HEK293 (cell line): ENCODE results near the gene RNF44.

Experiments
- CTCF ChIA-PET: fragments of 350-600 bp; formaldehyde crosslinking; extraction: SDS; loops from one replicate; lab custom pipeline; 2021; ENCODE audit warnings: antibody characterized with exemption; lab: Yijun Ruan, JAX
- POLR2A ChIA-PET: fragments of 300-600 bp; formaldehyde crosslinking; extraction: SDS; loops from one replicate; lab custom pipeline; 2020; ENCODE audit warnings: antibody characterized with exemption, inconsistent platforms; lab: Yijun Ruan, JAX
- H3K27ac ChIP-seq: fragments of 200-500 bp; sonication (Bioruptor generic); 2 replicates; pipeline ENCODE4 v1.5.1; 2014; ENCODE audit warnings: low read depth, low read length, control low read depth, inconsistent platforms; ENCODE audit errors: extremely low read depth
- H3K36me3 ChIP-seq, 2 experiments: fragments of 200-500 bp in 1 of 2; sonication (Bioruptor generic) in 1 of 2; 1 replicate in 1 of 2; 2 replicates in 1 of 2; pipeline ENCODE4 v1.5.1; 2014 to 2017; ENCODE audit warnings: inconsistent platforms in 2 of 2, low read length in 2 of 2; ENCODE audit not compliant: control insufficient read depth in 2 of 2, insufficient read depth in 1 of 2
- H3K4me1 ChIP-seq: fragments of 200-500 bp; sonication (Bioruptor generic); 2 replicates; pipeline ENCODE4 v1.5.1; 2014; ENCODE audit warnings: mild to moderate bottlenecking, low read length, inconsistent platforms; ENCODE audit not compliant: control insufficient read depth, insufficient read depth
- H3K4me3 ChIP-seq: 2 replicates; pipeline ENCODE4 v1.5.1; 2011; ENCODE audit warnings: low read depth, mild to moderate bottlenecking, control low read depth, low read length, moderate library complexity
- H3K9me3 ChIP-seq: fragments of 200-500 bp; sonication (Bioruptor generic); 2 replicates; pipeline ENCODE4 v1.5.1; 2014; ENCODE audit warnings: low read depth, low read length, inconsistent platforms; ENCODE audit not compliant: control insufficient read depth, insufficient read depth
- GLI4 ChIP-seq: fragments of 450-650 bp; formaldehyde crosslinking; IDR thresholded peaks from 2 replicates; pipeline ENCODE4 v1.5.1; 2016; ENCODE audit warnings: missing biosample characterization, missing genetic modification characterization
- KLF16 ChIP-seq: fragments of 450-650 bp; formaldehyde crosslinking; IDR thresholded peaks from 2 replicates; pipeline ENCODE4 v1.5.1; 2017; ENCODE audit warnings: missing biosample characterization, missing genetic modification characterization
- KLF7 ChIP-seq: fragments of 450-650 bp; formaldehyde crosslinking; IDR thresholded peaks from 2 replicates; pipeline ENCODE4 v1.5.1; 2016; ENCODE audit warnings: missing biosample characterization, missing genetic modification characterization, borderline replicate concordance
- SCRT1 ChIP-seq: fragments of 450-650 bp; formaldehyde crosslinking; IDR thresholded peaks from 2 replicates; pipeline ENCODE4 v1.5.1; 2016; ENCODE audit warnings: missing biosample characterization, missing genetic modification characterization, borderline replicate concordance
- SP2 ChIP-seq: fragments of 450-650 bp; formaldehyde crosslinking; IDR thresholded peaks from 2 replicates; pipeline ENCODE4 v1.5.1; 2016; ENCODE audit warnings: missing biosample characterization, missing genetic modification characterization
- YY1 ChIP-seq: fragments of 450-650 bp; formaldehyde crosslinking; IDR thresholded peaks from 2 replicates; pipeline ENCODE4 v1.5.1; 2018; ENCODE audit warnings: missing biosample characterization, missing genetic modification characterization
- ZBTB17 ChIP-seq: fragments of 450-650 bp; formaldehyde crosslinking; IDR thresholded peaks from 2 replicates; pipeline ENCODE4 v1.5.1; 2016; ENCODE audit warnings: missing biosample characterization, missing genetic modification characterization
- ZFHX2 ChIP-seq: fragments of 450-650 bp; formaldehyde crosslinking; conservative IDR thresholded peaks from 2 replicates; pipeline ENCODE4 v1.5.1; 2016; ENCODE audit warnings: missing biosample characterization, missing genetic modification characterization
- ZNF112 ChIP-seq: fragments of 450-650 bp; formaldehyde crosslinking; IDR thresholded peaks from 2 replicates; pipeline ENCODE4 v1.5.0; 2017; ENCODE audit warnings: missing biosample characterization, missing genetic modification characterization
- ZNF155 ChIP-seq: fragments of 450-650 bp; formaldehyde crosslinking; IDR thresholded peaks from 2 replicates; pipeline ENCODE4 v1.5.1; 2016; ENCODE audit warnings: missing biosample characterization, missing genetic modification characterization
- ZNF16 ChIP-seq: fragments of 450-650 bp; formaldehyde crosslinking; IDR thresholded peaks from 2 replicates; pipeline ENCODE4 v1.5.1; 2016; ENCODE audit warnings: low read depth, missing biosample characterization, missing genetic modification characterization
- ZNF169 ChIP-seq: fragments of 450-650 bp; formaldehyde crosslinking; IDR thresholded peaks from 2 replicates; pipeline ENCODE4 v1.5.1; 2016; ENCODE audit warnings: missing biosample characterization, missing genetic modification characterization
- ZNF174 ChIP-seq: fragments of 450-650 bp; formaldehyde crosslinking; IDR thresholded peaks from 2 replicates; pipeline ENCODE4 v1.5.0; 2017; ENCODE audit warnings: missing biosample characterization, mild to moderate bottlenecking, missing genetic modification characterization
- ZNF202 ChIP-seq: fragments of 450-650 bp; formaldehyde crosslinking; IDR thresholded peaks from 2 replicates; pipeline ENCODE4 v1.5.1; 2016; ENCODE audit warnings: missing biosample characterization, missing genetic modification characterization, borderline replicate concordance
- ZNF214 ChIP-seq: fragments of 450-650 bp; formaldehyde crosslinking; IDR thresholded peaks from 2 replicates; pipeline ENCODE4 v1.5.1; 2017; ENCODE audit warnings: missing biosample characterization, mild to moderate bottlenecking, missing genetic modification characterization, borderline replicate concordance
- ZNF221 ChIP-seq: fragments of 450-650 bp; formaldehyde crosslinking; IDR thresholded peaks from 2 replicates; pipeline ENCODE4 v1.5.1; 2017; ENCODE audit warnings: missing biosample characterization, missing genetic modification characterization, borderline replicate concordance
- ZNF324 ChIP-seq: fragments of 450-650 bp; formaldehyde crosslinking; IDR thresholded peaks from 2 replicates; pipeline ENCODE4 v1.5.1; 2016; ENCODE audit warnings: missing biosample characterization, missing genetic modification characterization
- ZNF37A ChIP-seq: fragments of 450-650 bp; IDR thresholded peaks from 2 replicates; pipeline ENCODE4 v1.5.1; 2018; ENCODE audit warnings: missing biosample characterization, missing genetic modification characterization
- ZNF521 ChIP-seq: fragments of 450-650 bp; formaldehyde crosslinking; IDR thresholded peaks from 2 replicates; pipeline ENCODE4 v1.5.1; 2017; ENCODE audit warnings: missing biosample characterization, mild to moderate bottlenecking, missing genetic modification characterization
- ZNF529 ChIP-seq: fragments of 450-650 bp; formaldehyde crosslinking; IDR thresholded peaks from 2 replicates; pipeline ENCODE4 v1.5.1; 2017; ENCODE audit warnings: missing genetic modification characterization, missing biosample characterization; ENCODE audit not compliant: insufficient replicate concordance
- ZNF571 ChIP-seq: fragments of 450-650 bp; formaldehyde crosslinking; IDR thresholded peaks from 2 replicates; pipeline ENCODE4 v1.5.0; 2017; ENCODE audit warnings: missing biosample characterization, missing genetic modification characterization
- ZNF623 ChIP-seq: fragments of 450-650 bp; formaldehyde crosslinking; IDR thresholded peaks from 2 replicates; pipeline ENCODE4 v1.5.1; 2016; ENCODE audit warnings: missing biosample characterization, missing genetic modification characterization
- ZNF701 ChIP-seq: fragments of 450-650 bp; formaldehyde crosslinking; IDR thresholded peaks from 2 replicates; pipeline ENCODE4 v1.5.1; 2016; ENCODE audit warnings: missing biosample characterization, missing genetic modification characterization
- ZNF76 ChIP-seq: fragments of 450-650 bp; formaldehyde crosslinking; IDR thresholded peaks from 2 replicates; pipeline ENCODE4; 2016; ENCODE audit warnings: low read depth, missing biosample characterization, missing genetic modification characterization, borderline replicate concordance
- TF ChIP-seq, protein P1 (sequence below): fragments of 450-650 bp; formaldehyde crosslinking; IDR thresholded peaks from 2 replicates; pipeline ENCODE4 v1.5.1; 2016; ENCODE audit warnings: missing biosample characterization, missing genetic modification characterization
- TF ChIP-seq, protein P2 (sequence below): fragments of 450-650 bp; formaldehyde crosslinking; IDR thresholded peaks from 2 replicates; pipeline ENCODE4 v1.5.1; 2016; ENCODE audit warnings: missing biosample characterization, missing genetic modification characterization
- TF ChIP-seq, protein P3 (sequence below): fragments of 450-650 bp; formaldehyde crosslinking; IDR thresholded peaks from 2 replicates; pipeline ENCODE4 v1.5.1; 2016; ENCODE audit warnings: missing biosample characterization, missing genetic modification characterization
- TF ChIP-seq, protein P4 (sequence below): fragments of 450-650 bp; formaldehyde crosslinking; IDR thresholded peaks from 2 replicates; pipeline ENCODE4 v1.5.1; 2017; ENCODE audit warnings: missing biosample characterization, missing genetic modification characterization
- TF ChIP-seq, protein P5 (sequence below): fragments of 450-650 bp; formaldehyde crosslinking; IDR thresholded peaks from 2 replicates; pipeline ENCODE4 v1.5.1; 2017; ENCODE audit warnings: missing biosample characterization, mild to moderate bottlenecking, missing genetic modification characterization, moderate library complexity

The RNF44 gene

DNA sequence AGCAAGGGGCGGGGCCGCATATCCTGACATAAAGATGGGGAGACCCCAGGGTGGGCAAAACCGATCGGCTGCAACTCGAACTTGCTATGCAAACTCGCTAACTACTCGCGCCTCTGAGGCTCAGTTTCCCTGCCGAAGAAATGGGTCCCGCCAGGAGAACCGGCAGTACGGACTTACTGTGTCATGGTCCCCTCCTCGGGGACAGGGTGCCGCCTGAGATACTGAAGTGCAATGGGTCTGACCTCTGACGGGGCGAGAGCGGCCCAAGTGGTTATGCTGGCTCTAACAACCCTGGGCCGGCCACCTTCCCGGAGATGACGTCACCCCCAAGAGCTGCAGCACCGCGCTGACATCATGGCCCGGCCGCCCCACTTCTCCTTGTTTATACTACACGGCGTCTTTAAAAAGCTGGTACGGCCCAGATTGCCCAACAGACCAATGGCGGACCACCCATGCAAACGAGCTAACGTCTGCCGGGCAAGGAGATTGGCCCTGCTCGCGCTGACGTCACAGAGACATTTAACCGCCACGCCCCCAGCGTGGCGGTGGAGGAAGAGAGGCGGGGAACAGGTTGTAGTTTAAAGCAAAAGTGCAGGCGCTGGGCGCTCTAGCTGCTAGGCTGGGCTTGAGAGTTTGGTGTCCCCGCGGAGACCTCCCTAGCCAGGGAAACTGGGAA, 490 bp upstream of the RNF44 start:
- Histone ChIP-seq H3K4me1 (peaks cover 8% of the 10 kb centered on the region; the same call in 1 of the 2 replicates), H3K27ac (peak overlapping the region; percentile 54), H3K36me3 (peaks cover 0 to 10% of the 10 kb centered on the region in 2 experiments; a peak in 1 of 3 replicates), H3K9me3 (no peaks in the 10 kb centered on the region), H3K4me3 (peak overlapping the region; percentile 85)
- ChIA-PET CTCF (interaction anchor here (0.8 to 1.1 kb wide), 4 partner anchors 41 to 123 kb away, joined by 3 to 5 read pairs (median 4); no protein-coding TSS in a partner anchor), POLR2A (interaction anchor here (0.5 to 2.1 kb wide), 22 partner anchors 9 to 464 kb away, joined by 3 to 14 read pairs (median 4); partner anchors contain the start of genes CDHR2, CLTB, EIF4E1B and FAF2)
- TF ChIP-seq KLF7 (peak; percentile 84), ZBTB17 (tag by site-specific recombination) (peak; percentile 75), YY1 (peak; percentile 80), ZNF155 (tag by site-specific recombination) (no peak), ZNF76 (tag by site-specific recombination) (peak; percentile 73), ZNF221 (no peak), SCRT1 (tag by site-specific recombination) (peak; percentile 41; the same call in 1 of the 2 replicates), ZFHX2 (tag by site-specific recombination) (no peak), ZNF202 (tag by site-specific recombination) (no peak), ZNF169 (tag by site-specific recombination) (no peak), ZNF521 (tag by site-specific recombination) (no peak), ZNF16 (tag by site-specific recombination) (no peak), ZNF571 (no peak), ZNF701 (no peak), GLI4 (tag by site-specific recombination) (no peak), ZNF214 (no peak), ZNF623 (tag by site-specific recombination) (peak; percentile 14; the same call in 1 of the 2 replicates), ZNF37A (peak; percentile 2; the same call in 1 of the 2 replicates), ZNF324 (tag by site-specific recombination) (peak; percentile 82), ZNF112 (tag by site-specific recombination) (no peak), ZNF174 (tag by site-specific recombination) (no peak), SP2 (peak; percentile 95), KLF16 (peak; percentile 63), ZNF529 (tag by site-specific recombination) (no peak)
- TF ChIP-seq, protein P1, sequence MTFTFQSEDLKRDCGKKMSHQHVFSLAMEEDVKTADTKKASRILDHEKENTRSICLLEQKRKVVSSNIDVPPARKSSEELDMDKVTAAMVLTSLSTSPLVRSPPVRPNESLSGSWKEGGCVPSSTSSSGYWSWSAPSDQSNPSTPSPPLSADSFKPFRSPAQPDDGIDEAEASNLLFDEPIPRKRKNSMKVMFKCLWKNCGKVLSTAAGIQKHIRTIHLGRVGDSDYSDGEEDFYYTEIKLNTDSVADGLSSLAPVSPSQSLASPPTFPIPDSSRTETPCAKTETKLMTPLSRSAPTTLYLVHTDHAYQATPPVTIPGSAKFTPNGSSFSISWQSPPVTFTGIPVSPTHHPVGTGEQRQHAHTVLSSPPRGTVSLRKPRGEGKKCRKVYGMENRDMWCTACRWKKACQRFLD (tag by site-specific recombination), result no peak
- TF ChIP-seq, protein P2, sequence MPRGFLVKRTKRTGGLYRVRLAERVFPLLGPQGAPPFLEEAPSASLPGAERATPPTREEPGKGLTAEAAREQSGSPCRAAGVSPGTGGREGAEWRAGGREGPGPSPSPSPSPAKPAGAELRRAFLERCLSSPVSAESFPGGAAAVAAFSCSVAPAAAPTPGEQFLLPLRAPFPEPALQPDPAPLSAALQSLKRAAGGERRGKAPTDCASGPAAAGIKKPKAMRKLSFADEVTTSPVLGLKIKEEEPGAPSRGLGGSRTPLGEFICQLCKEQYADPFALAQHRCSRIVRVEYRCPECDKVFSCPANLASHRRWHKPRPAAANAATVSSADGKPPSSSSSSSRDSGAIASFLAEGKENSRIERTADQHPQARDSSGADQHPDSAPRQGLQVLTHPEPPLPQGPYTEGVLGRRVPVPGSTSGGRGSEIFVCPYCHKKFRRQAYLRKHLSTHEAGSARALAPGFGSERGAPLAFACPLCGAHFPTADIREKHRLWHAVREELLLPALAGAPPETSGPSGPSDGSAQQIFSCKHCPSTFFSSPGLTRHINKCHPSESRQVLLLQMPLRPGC (tag by site-specific recombination), result peak; percentile 84
- TF ChIP-seq, protein P3, sequence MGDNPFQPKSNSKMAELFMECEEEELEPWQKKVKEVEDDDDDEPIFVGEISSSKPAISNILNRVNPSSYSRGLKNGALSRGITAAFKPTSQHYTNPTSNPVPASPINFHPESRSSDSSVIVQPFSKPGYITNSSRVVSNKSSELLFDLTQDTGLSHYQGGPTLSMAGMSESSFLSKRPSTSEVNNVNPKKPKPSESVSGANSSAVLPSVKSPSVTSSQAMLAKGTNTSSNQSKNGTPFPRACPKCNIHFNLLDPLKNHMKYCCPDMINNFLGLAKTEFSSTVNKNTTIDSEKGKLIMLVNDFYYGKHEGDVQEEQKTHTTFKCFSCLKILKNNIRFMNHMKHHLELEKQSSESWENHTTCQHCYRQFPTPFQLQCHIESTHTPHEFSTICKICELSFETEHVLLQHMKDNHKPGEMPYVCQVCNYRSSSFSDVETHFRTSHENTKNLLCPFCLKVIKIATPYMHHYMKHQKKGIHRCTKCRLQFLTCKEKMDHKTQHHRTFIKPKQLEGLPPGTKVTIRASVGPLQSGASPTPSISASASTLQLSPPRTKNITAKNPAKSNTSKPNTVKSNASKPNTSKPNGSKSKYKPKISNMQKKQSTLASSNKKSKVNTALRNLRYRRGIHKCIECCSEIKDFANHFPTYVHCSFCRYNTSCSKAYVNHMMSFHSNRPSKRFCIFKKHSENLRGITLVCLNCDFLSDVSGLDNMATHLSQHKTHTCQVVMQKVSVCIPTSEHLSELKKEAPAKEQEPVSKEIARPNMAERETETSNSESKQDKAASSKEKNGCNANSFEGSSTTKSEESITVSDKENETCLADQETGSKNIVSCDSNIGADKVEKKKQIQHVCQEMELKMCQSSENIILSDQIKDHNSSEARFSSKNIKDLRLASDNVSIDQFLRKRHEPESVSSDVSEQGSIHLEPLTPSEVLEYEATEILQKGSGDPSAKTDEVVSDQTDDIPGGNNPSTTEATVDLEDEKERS (tag by site-specific recombination), result 0 out of 2 replicates have a peak, but pooled peaks have one; percentile 34
- TF ChIP-seq, protein P4, sequence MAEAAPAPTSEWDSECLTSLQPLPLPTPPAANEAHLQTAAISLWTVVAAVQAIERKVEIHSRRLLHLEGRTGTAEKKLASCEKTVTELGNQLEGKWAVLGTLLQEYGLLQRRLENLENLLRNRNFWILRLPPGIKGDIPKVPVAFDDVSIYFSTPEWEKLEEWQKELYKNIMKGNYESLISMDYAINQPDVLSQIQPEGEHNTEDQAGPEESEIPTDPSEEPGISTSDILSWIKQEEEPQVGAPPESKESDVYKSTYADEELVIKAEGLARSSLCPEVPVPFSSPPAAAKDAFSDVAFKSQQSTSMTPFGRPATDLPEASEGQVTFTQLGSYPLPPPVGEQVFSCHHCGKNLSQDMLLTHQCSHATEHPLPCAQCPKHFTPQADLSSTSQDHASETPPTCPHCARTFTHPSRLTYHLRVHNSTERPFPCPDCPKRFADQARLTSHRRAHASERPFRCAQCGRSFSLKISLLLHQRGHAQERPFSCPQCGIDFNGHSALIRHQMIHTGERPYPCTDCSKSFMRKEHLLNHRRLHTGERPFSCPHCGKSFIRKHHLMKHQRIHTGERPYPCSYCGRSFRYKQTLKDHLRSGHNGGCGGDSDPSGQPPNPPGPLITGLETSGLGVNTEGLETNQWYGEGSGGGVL (tag by site-specific recombination), result no peak
- TF ChIP-seq, protein P5, sequence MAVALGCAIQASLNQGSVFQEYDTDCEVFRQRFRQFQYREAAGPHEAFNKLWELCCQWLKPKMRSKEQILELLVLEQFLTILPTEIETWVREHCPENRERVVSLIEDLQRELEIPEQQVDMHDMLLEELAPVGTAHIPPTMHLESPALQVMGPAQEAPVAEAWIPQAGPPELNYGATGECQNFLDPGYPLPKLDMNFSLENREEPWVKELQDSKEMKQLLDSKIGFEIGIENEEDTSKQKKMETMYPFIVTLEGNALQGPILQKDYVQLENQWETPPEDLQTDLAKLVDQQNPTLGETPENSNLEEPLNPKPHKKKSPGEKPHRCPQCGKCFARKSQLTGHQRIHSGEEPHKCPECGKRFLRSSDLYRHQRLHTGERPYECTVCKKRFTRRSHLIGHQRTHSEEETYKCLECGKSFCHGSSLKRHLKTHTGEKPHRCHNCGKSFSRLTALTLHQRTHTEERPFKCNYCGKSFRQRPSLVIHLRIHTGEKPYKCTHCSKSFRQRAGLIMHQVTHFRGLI, result peak; percentile 87
